CD14-positive monocyte (primary cell): ENCODE measurements around the gene DMAC2L. TPM values are rescaled to one million over a fixed set of nuclear protein-coding genes. Genes with fewer than 3 reads are reported as not detected.
"Not testable (repeated sequence)": the region's sequence is repeated elsewhere in the genome, so short reads cannot be mapped to it uniquely, and the experiment has no call there.

Source experiments
- DNase-seq, 3 donors: peaks; one replicate each; pipeline ENCODE4 v3.0.0-alpha.2; 2011 to 2022
- H2AFZ ChIP-seq: 2 replicates; pipeline ENCODE4 v1.6.0; 2012; ENCODE audit warnings: mild to moderate bottlenecking, low read depth, low read length, inconsistent platforms; ENCODE audit not compliant: insufficient read depth, poor library complexity, severe bottlenecking
- H3K27ac ChIP-seq, 2 donors: 1 replicate in 1 of 2; 2 replicates in 1 of 2; pipeline ENCODE4 v1.5.1; 2012 to 2013; ENCODE audit warnings: low read length in 2 of 2, control low read depth in 1 of 2, inconsistent platforms in 1 of 2, low read depth in 1 of 2, mild to moderate bottlenecking in 1 of 2
- H3K27me3 ChIP-seq, 2 donors: one replicate each; pipeline versions ENCODE4 v1.6.0 to v1.6.1; 2011 to 2013; ENCODE audit warnings: low read length in 2 of 2; ENCODE audit not compliant: control insufficient read depth in 2 of 2, insufficient read depth in 2 of 2
- H3K36me3 ChIP-seq, 2 donors: replicated peaks in 1 of 2; 1 replicate in 1 of 2; 2 replicates in 1 of 2; pipeline versions ENCODE4 v1.5.1 to v1.6.1; 2012 to 2013; ENCODE audit warnings: low read length in 2 of 2, control low read depth in 1 of 2, inconsistent platforms in 1 of 2, mild to moderate bottlenecking in 1 of 2; ENCODE audit not compliant: insufficient read depth in 2 of 2, control insufficient read depth in 1 of 2
- H3K4me1 ChIP-seq, 2 donors: 1 replicate in 1 of 2; 2 replicates in 1 of 2; pipeline versions ENCODE4 v1.5.1 to v1.6.1; 2012 to 2013; ENCODE audit warnings: low read length in 2 of 2, control low read depth in 1 of 2, inconsistent platforms in 1 of 2, mild to moderate bottlenecking in 1 of 2, moderate library complexity in 1 of 2; ENCODE audit not compliant: insufficient read depth in 2 of 2, control insufficient read depth in 1 of 2
- H3K4me2 ChIP-seq: replicated peaks from 2 replicates; pipeline ENCODE3; 2012; ENCODE audit warnings: low read length, moderate library complexity, mild to moderate bottlenecking; ENCODE audit not compliant: poor library complexity, severe bottlenecking; ENCODE audit errors: extremely low read depth
- H3K4me3 ChIP-seq, 3 experiments: fragments of 200-600 bp in 1 of 3; sonication (generic) in 1 of 3; replicated peaks in 1 of 3; 1 replicate in 2 of 3; 2 replicates in 1 of 3; pipeline ENCODE4 v1.5.1; 2011 to 2013; ENCODE audit warnings: low read length in 3 of 3, mild to moderate bottlenecking in 3 of 3, control low read depth in 2 of 3, low read depth in 2 of 3, inconsistent platforms in 1 of 3, moderate library complexity in 1 of 3
- H3K79me2 ChIP-seq: 2 replicates; pipeline ENCODE4 v1.6.0; 2012; ENCODE audit warnings: mild to moderate bottlenecking, control low read depth, inconsistent platforms, low read length, moderate library complexity; ENCODE audit not compliant: insufficient read depth
- H3K9ac ChIP-seq: 2 replicates; pipeline ENCODE4 v1.6.0; 2017; ENCODE audit warnings: low read length, mild to moderate bottlenecking; ENCODE audit not compliant: insufficient read depth, poor library complexity, severe bottlenecking
- H3K9me3 ChIP-seq, 2 donors: replicated peaks in 1 of 2; 1 replicate in 1 of 2; 2 replicates in 1 of 2; pipeline versions ENCODE4 v1.5.1 to v1.6.1; 2012 to 2013; ENCODE audit warnings: low read length in 2 of 2, control low read depth in 1 of 2; ENCODE audit not compliant: control insufficient read depth in 1 of 2, insufficient read depth in 1 of 2
- H4K20me1 ChIP-seq: 2 replicates; pipeline ENCODE4 v1.6.0; 2012; ENCODE audit warnings: mild to moderate bottlenecking, low read length, control low read depth, moderate library complexity; ENCODE audit not compliant: insufficient read depth
- H3K27ac Mint-ChIP-seq, 7 donors: one replicate each; pipeline ENCODE4 v1.8.0; 2020; ENCODE audit warnings: mild to moderate bottlenecking in 7 of 7, mixed read lengths in 7 of 7, moderate library complexity in 6 of 7, inconsistent platforms in 2 of 7
- H3K27me3 Mint-ChIP-seq, 3 donors: one replicate each; pipeline ENCODE4 v1.8.0; 2021 to 2022; ENCODE audit warnings: low read depth in 3 of 3, mild to moderate bottlenecking in 3 of 3, mixed read lengths in 3 of 3, moderate library complexity in 3 of 3, inconsistent platforms in 1 of 3
- H3K36me3 Mint-ChIP-seq, 2 donors: one replicate each; pipeline ENCODE4 v1.8.0; 2020; ENCODE audit warnings: mixed read lengths in 2 of 2, inconsistent platforms in 1 of 2, mild to moderate bottlenecking in 1 of 2
- H3K4me1 Mint-ChIP-seq: one replicate; pipeline ENCODE4 v1.8.0; 2020; ENCODE audit warnings: mild to moderate bottlenecking, mixed read lengths
- H3K4me3 Mint-ChIP-seq, 2 donors: one replicate each; pipeline ENCODE4 v1.8.0; 2020; ENCODE audit warnings: mild to moderate bottlenecking in 2 of 2, mixed read lengths in 2 of 2, moderate library complexity in 1 of 2
- H3K9me3 Mint-ChIP-seq, 7 donors: one replicate each; pipeline ENCODE4 v1.8.0; 2020 to 2022; ENCODE audit warnings: mixed read lengths in 7 of 7, mild to moderate bottlenecking in 6 of 7, moderate library complexity in 6 of 7, inconsistent platforms in 2 of 7
- CTCF ChIP-seq: fragments of 200-600 bp; IDR thresholded peaks from one replicate; pipeline ENCODE4 v1.8.0; 2022; ENCODE audit warnings: antibody characterized with exemption, mild to moderate bottlenecking
- WGBS: methylation state at CpG from one replicate; pipeline ENCODE4 v1.1.5; 2013; ENCODE audit warnings: missing lambda C conversion rate; ENCODE audit not compliant: insufficient coverage; 5-methylcytosine and 5-hydroxymethylcytosine counted together
- intact Hi-C, 2 donors: fragments of 100-400 bp; cut with micrococcal nuclease; formaldehyde crosslinking; loops; one replicate each; pipeline versions ENCODE4 v1.15.0 to v1.15.1; 2023
- polyA plus RNA-seq, 3 donors: library from polyadenylated mRNA; depleted of rRNA in 1 of 3; unstranded in 2 of 3; stranded (reverse) in 1 of 3; fragments of 300-500 nt in 2 of 3; fragments of >200 nt in 1 of 3; fragmentation: Illumina TruSeq in 2 of 3; gene quantifications; 1 replicate in 2 of 3; 2 replicates in 1 of 3; pipeline ENCODE4 v1.2.3, GENCODE V29; 2012 to 2021

The DMAC2L gene
- polyA plus RNA-seq, 3 donors = 13.4 to 17.3 (median 16.4) TPM

GRCh38 chr14:50364792-50365191 is 52.7 kb downstream of the DMAC2L start:
- intact Hi-C loops = no loop called here
- Mint-ChIP-seq H3K9me3 (peaks cover 0 to 9% (median 6%) of the 10 kb centered on the region in 7 donors), H3K27me3 (peaks cover 1 to 2% (median 2%) of the 10 kb centered on the region in 3 donors), H3K27ac (peak overlapping the region in 1 of 7 donors; percentile 75), H3K36me3 (peaks cover 0 to 3% of the 10 kb centered on the region in 2 donors), H3K4me1 (peaks cover 27% of the 10 kb centered on the region), H3K4me3 (no peak overlapping the region)
- Histone ChIP-seq H3K27ac (no peak overlapping the region), H2AFZ (no peak overlapping the region), H3K9ac (no peak overlapping the region), H4K20me1 (no peaks in the 10 kb centered on the region), H3K79me2 (no peaks in the 10 kb centered on the region), H3K27me3 (no peaks in the 10 kb centered on the region), H3K36me3 (no peaks in the 10 kb centered on the region), H3K4me3 (no peak overlapping the region), H3K4me2 (no peak overlapping the region), H3K9me3 (no peaks in the 10 kb centered on the region), H3K4me1 (peaks cover 15 to 16% of the 10 kb centered on the region in 2 donors)
- TF ChIP-seq CTCF = no peak
- no peak for DNase-seq
- 100% methylated on average over 1 of the region's 1 CpG for WGBS

GRCh38 chr14:50365572-50365971 is 53.4 kb downstream of the DMAC2L start:
- H3K27me3 ChIP-seq, H3K9ac ChIP-seq, H3K4me3 Mint-ChIP-seq, intact Hi-C loops, H3K36me3 ChIP-seq, H3K9me3 Mint-ChIP-seq, H4K20me1 ChIP-seq, H3K9me3 ChIP-seq, H3K27ac ChIP-seq, H3K79me2 ChIP-seq, H2AFZ ChIP-seq, H3K36me3 Mint-ChIP-seq, H3K4me3 ChIP-seq, DNase-seq, H3K4me2 ChIP-seq, H3K27me3 Mint-ChIP-seq: not testable (repeated sequence)
- H3K4me1 ChIP-seq = peaks cover 15 to 16% of the 10 kb centered on the region in 2 donors
- WGBS = 100% methylated on average over 4 of the region's 7 CpGs
- H3K27ac Mint-ChIP-seq = peak overlapping the region in 1 of 7 donors; percentile 47
- peaks cover 27% of the 10 kb centered on the region for H3K4me1 Mint-ChIP-seq
